GM18508 (cell line): ENCODE results near the gene MAD1L1.
"Not testable (repeated sequence)": the region's sequence is repeated elsewhere in the genome, so short reads cannot be mapped to it uniquely, and the experiment has no call there.

Experiments used
- ATAC-seq: cut with Tn5 transposase; IDR thresholded peaks from one replicate; pipeline ENCODE4 v1.9.1; 2021; ENCODE audit warnings: moderate number of reproducible peaks; ENCODE audit not compliant: insufficient read depth, unreplicated experiment

MAD1L1 gene

DNA sequence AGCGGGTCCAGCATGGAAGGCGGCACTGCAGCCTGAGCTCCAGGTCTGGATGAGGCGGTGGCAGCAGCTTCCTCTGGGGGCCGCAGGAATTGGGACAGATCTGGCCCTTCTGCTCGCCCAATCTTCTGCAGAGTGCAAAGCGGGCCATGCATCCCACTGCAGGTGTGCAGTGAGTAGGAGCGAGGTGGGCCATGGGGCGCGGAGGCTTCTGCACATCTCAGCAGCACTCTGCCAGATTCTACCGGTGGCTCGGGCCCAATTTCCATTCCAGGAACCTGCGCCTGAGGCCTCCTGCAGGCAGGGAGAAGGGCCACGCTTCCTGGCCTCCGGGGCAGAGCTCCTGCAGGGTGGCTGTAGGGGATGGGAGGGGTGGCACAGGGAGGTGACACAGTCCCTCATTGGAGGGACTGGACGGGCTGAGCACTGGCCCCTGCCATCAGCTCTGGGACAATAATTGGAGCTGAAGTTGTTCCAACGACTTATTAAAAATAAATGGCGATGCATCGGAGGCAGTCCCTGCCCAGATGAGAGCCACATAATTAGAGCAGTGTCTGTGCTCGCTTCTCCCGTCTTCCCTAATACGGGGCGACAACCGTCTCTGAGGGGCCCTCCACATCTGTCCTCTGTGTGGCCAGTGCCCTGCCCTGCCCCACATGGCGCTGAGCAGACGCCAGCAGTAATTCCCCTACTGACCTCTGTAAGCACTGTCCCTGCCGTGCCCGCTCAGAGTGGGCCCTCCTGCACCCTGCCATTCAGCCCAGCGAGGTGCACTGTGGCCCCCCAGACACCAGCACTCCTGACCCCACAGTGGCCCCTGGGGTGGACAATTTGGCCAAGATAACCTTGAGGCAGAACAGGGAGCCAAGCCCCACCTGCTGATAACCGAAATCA lies 365.1 kb downstream of the MAD1L1 start:
- ATAC-seq = no peak

DNA sequence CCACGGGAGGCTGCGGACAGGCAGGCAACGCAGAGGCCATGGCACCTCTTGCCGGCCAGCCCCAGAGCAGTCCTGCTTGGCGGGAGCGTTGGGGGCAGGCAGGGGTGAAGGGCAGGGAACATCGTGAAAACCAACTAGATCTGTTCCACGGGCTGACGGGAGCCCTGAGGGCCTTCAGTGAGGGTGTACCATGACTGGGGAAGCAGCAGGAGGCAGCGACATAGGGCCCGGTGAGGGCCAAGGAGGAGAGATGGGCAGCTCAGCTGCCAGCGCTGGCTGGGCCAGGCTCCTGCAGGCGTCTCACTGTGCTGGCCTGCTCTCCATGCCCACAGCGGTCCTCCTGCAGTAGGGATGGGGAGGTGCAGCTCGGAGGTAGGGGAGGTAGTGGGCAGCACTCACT lies 366.1 kb downstream of the MAD1L1 start:
- ATAC-seq = no peak

DNA sequence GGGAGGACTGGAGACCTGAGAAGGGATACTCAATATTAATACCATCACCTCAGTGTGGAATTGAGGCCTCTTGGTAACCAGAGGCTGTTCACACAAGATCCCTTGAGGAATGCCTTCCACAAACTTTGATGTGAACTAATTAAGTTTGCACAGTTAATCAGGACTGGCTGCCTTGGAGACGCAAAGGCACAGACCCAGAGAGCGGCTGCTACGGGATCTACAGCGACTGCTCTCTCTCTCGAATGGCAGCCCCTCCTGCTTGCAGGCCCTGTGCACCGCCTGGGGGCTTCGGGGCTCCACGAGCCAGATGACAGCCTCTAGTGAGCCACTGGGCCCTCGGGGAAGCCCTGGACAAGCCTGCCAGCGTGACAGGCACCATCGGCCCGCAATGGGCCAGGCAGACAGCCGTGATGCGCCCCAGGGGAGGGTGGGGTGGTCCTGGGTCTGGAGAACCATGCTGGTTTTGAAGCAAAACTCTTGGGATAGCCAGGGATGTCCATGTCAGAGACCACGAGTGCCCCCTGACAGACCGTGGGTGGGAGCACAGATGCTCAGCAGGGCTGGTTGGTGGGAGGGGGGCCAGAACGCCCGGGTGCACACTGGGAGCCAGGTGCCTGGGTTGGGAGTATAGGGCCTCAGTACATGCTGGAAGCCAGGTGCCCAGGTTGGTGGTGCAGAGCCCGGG lies 367.0 kb downstream of the MAD1L1 start:
- ATAC-seq = no peak

- ATAC-seq = no peak
Observed at GRCh38 chr7:1865000-1865555, 367.7 kb downstream of the MAD1L1 start.

DNA sequence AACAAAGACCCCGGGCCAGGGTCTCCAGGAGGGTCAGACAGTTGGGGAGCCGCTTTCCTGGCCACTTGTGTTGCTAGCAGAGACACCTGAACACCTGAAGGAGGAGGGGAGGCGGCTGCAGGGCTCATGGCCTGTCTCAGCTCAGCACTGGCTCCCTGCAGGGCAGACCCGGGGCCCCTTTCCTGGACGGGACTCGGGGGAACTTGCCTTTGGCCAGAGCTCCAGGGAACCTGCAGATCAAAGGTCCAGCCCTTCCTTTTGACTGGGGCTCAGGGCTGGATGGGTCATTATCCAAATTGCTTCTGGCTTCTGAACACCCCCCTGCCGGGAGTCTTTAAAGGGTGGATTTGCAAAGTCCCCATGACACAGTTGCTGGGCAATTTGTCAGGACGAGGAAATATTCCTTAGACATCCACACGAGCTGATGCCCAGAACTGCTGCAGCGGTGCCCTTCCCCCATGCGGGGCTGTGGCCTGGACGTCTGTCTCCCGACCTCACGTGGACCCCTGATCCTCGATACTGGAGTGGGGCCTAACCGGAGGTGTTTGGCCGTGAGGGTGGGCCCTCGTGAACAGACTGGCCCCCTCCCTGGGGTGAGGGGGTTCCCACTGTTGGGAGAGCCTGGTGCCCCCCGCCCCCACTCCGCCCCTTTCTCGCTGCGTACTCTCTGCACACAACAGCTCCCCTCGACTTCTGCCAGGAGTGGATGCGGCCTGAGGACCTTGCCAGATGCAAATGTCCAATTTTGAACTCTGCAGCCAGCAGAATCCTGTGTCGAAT lies 368.4 kb downstream of the MAD1L1 start:
- no peak for ATAC-seq

GRCh38 chr7:1863091-1863900 lies 369.4 kb downstream of the MAD1L1 start:
- ATAC-seq = no peak

DNA sequence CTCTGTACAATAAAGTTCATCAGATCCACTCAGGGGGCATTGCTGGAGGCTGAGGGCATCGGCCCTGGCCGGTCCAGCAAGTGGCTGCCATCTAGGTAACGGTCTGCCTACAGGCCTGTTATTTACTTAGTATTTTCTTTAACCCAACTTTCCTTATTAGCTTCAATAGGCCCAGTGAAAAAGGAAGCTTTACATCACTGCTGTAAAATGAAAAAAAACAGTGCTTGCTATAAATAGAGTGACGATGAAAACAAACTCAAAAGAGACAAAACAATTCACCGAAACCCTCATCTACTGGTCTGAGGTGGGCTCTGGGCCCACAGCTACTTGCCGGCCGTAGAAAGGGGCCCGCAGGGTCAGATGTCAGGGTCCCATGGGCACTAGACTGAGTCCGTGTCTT lies 370.2 kb downstream of the MAD1L1 start:
- no peak for ATAC-seq

- ATAC-seq = no peak
Observed at GRCh38 chr7:1861799-1862458, 370.8 kb downstream of the MAD1L1 start.

- ATAC-seq = not testable (repeated sequence)
Observed at GRCh38 chr7:1860881-1861798, 371.6 kb downstream of the MAD1L1 start.

- no peak for ATAC-seq
Observed at GRCh38 chr7:1859266-1860035, 373.3 kb downstream of the MAD1L1 start.

GRCh38 chr7:1858435-1859265 lies 374.1 kb downstream of the MAD1L1 start:
- no peak for ATAC-seq

GRCh38 chr7:1857487-1858421 lies 375.0 kb downstream of the MAD1L1 start:
- no peak for ATAC-seq

- no peak for ATAC-seq
Observed at GRCh38 chr7:1856888-1857441, 375.8 kb downstream of the MAD1L1 start.

- ATAC-seq = no peak
Observed at GRCh38 chr7:1856161-1856887, 376.4 kb downstream of the MAD1L1 start.

GRCh38 chr7:1855725-1856160 lies 377.0 kb downstream of the MAD1L1 start:
- no peak for ATAC-seq
